ENCODE measurements around the gene BMP6. TPM values are rescaled to one million over a fixed set of nuclear protein-coding genes. Genes with fewer than 3 reads are reported as not detected.
"Not testable (repeated sequence)": the region's sequence is repeated elsewhere in the genome, so short reads cannot be mapped to it uniquely, and the experiment has no call there.

Gene BMP6
- total RNA-seq, 1 experiment from 2014 or later = 0.15 TPM

DNA sequence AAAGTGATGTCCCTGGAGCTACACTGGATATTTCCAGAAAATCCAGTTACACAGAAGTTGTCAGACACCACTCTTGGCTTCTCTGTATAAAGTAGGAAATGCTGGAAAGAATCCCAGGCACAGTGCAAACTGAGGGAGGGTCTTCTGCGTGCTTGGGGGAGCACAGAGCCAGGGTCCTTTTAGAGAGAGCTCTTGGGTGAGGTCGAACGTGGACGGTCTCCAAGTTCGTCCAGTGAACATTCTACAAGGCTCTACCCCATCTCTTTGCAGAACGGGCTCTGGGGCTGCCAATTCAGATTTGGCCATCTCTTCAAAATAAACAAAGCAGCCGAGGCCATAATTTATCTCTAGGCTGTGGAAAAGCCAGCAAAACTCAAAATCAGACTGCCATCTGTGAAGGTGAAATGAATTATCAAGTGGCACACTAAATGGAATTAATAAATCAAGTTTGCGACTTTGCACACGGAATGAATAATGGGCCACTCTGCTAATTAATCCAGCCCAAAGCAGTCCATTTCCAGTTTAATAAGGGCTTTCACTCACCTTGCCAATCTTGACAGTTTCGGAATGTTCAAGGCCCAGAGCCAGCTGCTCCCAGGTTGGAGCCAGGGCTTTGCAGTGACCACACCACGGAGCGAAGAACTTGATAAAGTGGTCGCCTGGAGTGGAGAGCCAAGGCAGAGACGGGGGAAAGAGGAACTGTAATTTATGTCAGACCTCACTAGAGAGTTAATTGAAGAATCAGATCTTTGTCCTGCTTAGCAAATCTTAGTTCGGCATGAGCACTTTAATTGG, 165.4 kb downstream of the BMP6 start:
- H3K9me2 ChIP-seq (replicated peaks; ENCODE audit: low read length) = no peaks in the 10 kb centered on the region
- no peak overlapping the region for H3K27ac ChIP-seq (ENCODE audit: low read length)
- H3K27me3 ChIP-seq (ENCODE audit: low read length) = no peaks in the 10 kb centered on the region
- ChIA-PET POLR2A (ENCODE audit: unreplicated experiment) (no interaction called here), CTCF (no interaction called here)
- peaks cover 86% of the 10 kb centered on the region for H3K36me3 ChIP-seq (ENCODE audit: low read depth, low read length)
- intact Hi-C loops (cut with micrococcal nuclease) = no loop called here
- no peaks in the 10 kb centered on the region for H3F3A ChIP-seq (ENCODE audit: low read length, unreplicated experiment)
- ATAC-seq (no peak), DNase-seq (no peak)
- BruUV-seq (replicated peaks) = no TSS peak
- H2AFZ ChIP-seq (ENCODE audit: low read length) = no peak overlapping the region
- H3K4me1 ChIP-seq (ENCODE audit: insufficient read depth, low read length) = no peaks in the 10 kb centered on the region; the same call in 1 of the 2 replicates
- H3K9ac ChIP-seq (ENCODE audit: low read length) = no peak overlapping the region
- no peak overlapping the region for H3K4me2 ChIP-seq (ENCODE audit: low read length)
- H3K4me3 ChIP-seq (ENCODE audit: low read length) = no peak overlapping the region
- TF ChIP-seq EZH2phosphoT487 (IDR thresholded peaks at IDR 0.05; ENCODE audit: borderline replicate concordance, low read length) = no peak
- no peak for TF ChIP-seq EZH2 (IDR thresholded peaks at IDR 0.05; ENCODE audit: low read length, unreplicated experiment)
- TF ChIP-seq, protein P1, sequence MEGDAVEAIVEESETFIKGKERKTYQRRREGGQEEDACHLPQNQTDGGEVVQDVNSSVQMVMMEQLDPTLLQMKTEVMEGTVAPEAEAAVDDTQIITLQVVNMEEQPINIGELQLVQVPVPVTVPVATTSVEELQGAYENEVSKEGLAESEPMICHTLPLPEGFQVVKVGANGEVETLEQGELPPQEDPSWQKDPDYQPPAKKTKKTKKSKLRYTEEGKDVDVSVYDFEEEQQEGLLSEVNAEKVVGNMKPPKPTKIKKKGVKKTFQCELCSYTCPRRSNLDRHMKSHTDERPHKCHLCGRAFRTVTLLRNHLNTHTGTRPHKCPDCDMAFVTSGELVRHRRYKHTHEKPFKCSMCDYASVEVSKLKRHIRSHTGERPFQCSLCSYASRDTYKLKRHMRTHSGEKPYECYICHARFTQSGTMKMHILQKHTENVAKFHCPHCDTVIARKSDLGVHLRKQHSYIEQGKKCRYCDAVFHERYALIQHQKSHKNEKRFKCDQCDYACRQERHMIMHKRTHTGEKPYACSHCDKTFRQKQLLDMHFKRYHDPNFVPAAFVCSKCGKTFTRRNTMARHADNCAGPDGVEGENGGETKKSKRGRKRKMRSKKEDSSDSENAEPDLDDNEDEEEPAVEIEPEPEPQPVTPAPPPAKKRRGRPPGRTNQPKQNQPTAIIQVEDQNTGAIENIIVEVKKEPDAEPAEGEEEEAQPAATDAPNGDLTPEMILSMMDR (conservative IDR thresholded peaks at IDR 0.05; ENCODE audit: low read depth, low read length) = no peak
- H3K9me3 ChIP-seq (ENCODE audit: low read length) = no peaks in the 10 kb centered on the region
- no peaks in the 10 kb centered on the region for H3K79me2 ChIP-seq (ENCODE audit: low read length)
- no peaks in the 10 kb centered on the region for H4K20me1 ChIP-seq (ENCODE audit: low read length)

DNA sequence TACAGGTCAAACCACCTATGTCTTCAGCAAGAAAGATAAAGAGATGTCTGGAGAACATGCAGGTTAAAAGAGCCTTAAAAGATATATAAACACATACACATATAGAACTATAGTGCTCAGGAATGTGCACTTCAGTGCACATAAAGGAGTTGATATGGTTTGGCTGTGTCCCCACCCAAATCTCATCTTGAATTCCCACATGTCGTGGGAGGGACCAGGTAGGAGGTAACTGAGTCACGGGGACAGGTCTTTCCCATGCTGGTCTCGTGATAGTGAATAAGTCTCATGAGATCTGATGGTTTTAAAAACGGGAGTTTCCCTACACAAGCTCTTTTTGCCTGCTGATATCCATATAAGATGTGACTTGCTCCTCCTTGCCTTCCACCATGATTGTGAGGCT, 166.5 kb downstream of the BMP6 start:
- H3K4me2 ChIP-seq (ENCODE audit: low read length); H3K27me3 ChIP-seq (ENCODE audit: low read length); ATAC-seq; CTCF ChIA-PET; H3K9me3 ChIP-seq (ENCODE audit: low read length); H3K9ac ChIP-seq (ENCODE audit: low read length); BruUV-seq (replicated peaks); H3K4me3 ChIP-seq (ENCODE audit: low read length); H3K9me2 ChIP-seq (replicated peaks; ENCODE audit: low read length); DNase-seq; H3K79me2 ChIP-seq (ENCODE audit: low read length); POLR2A ChIA-PET (ENCODE audit: unreplicated experiment); H3K27ac ChIP-seq (ENCODE audit: low read length); H3K4me1 ChIP-seq (ENCODE audit: insufficient read depth, low read length); H4K20me1 ChIP-seq (ENCODE audit: low read length); intact Hi-C loops (cut with micrococcal nuclease); H3F3A ChIP-seq (ENCODE audit: low read length, unreplicated experiment); H2AFZ ChIP-seq (ENCODE audit: low read length): not testable (repeated sequence)
- peaks cover 86% of the 10 kb centered on the region for H3K36me3 ChIP-seq (ENCODE audit: low read depth, low read length)

DNA sequence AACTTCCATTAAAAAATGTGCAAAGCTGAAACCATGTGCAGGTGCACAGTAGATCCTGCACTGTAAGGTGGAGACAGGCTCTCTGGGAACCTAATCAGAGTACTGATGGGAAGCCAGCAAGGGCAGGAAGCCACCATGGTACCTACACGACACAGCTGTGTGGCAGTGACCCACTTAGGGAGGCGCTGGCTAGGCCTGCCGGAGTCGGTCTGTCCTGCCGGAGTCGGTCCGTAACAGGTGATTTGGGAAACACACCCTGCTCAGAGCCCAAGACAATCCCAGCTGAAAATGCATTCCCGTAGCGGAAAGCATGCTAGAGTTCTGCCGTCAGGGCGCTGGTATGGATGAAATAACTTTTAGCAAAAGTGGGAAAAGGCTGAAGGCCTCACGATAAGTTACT, 167.4 kb downstream of the BMP6 start:
- H3K9me2 ChIP-seq (replicated peaks; ENCODE audit: low read length) = no peaks in the 10 kb centered on the region

More for the DNA sequence above, 167.4 kb downstream of the BMP6 start:
- DNase-seq (no peak), ATAC-seq (no peak)
- no peaks in the 10 kb centered on the region for H3F3A ChIP-seq (ENCODE audit: low read length, unreplicated experiment)
- H3K9me3 ChIP-seq (ENCODE audit: low read length) = no peaks in the 10 kb centered on the region
- H3K79me2 ChIP-seq (ENCODE audit: low read length) = no peaks in the 10 kb centered on the region
- H4K20me1 ChIP-seq (ENCODE audit: low read length) = no peaks in the 10 kb centered on the region
- intact Hi-C loops (cut with micrococcal nuclease) = no loop called here
- TF ChIP-seq EZH2 (IDR thresholded peaks at IDR 0.05; ENCODE audit: low read length, unreplicated experiment) (no peak), EZH2phosphoT487 (IDR thresholded peaks at IDR 0.05; ENCODE audit: borderline replicate concordance, low read length) (no peak)
- TF ChIP-seq, protein P1 (conservative IDR thresholded peaks at IDR 0.05; ENCODE audit: low read depth, low read length) = no peak
- no peak overlapping the region for H3K4me2 ChIP-seq (ENCODE audit: low read length)
- no peak overlapping the region for H3K4me3 ChIP-seq (ENCODE audit: low read length)
- no peaks in the 10 kb centered on the region for H3K27me3 ChIP-seq (ENCODE audit: low read length)
- no TSS peak for BruUV-seq (replicated peaks)
- peaks cover 86% of the 10 kb centered on the region for H3K36me3 ChIP-seq (ENCODE audit: low read depth, low read length)
- H3K4me1 ChIP-seq (ENCODE audit: insufficient read depth, low read length) = no peaks in the 10 kb centered on the region; the same call in 1 of the 2 replicates
- H3K27ac ChIP-seq (ENCODE audit: low read length) = no peak overlapping the region
- CTCF ChIA-PET = no interaction called here
- H2AFZ ChIP-seq (ENCODE audit: low read length) = no peak overlapping the region
- POLR2A ChIA-PET (ENCODE audit: unreplicated experiment) = no interaction called here
- no peak overlapping the region for H3K9ac ChIP-seq (ENCODE audit: low read length)

All from PC-3 (cell line).